Measurements from ENCODE around the gene PNKD. TPM values are rescaled to one million over a fixed set of nuclear protein-coding genes. Genes with fewer than 3 reads are reported as not detected.

The PNKD gene
- total and polyA plus RNA-seq, 2 donors from 2014 or later, result 90.6 to 244 TPM

GRCh38 chr2:218367415-218368149, 97.3 kb downstream of the PNKD start:
- no peaks in the 10 kb centered on the region for H3K36me3 ChIP-seq (ENCODE audit: control insufficient read depth in 2 of 3, insufficient read depth in 3 of 3, low read length in 3 of 3)
- peak overlapping the region; percentile 65 to 83 (median 75) for H3K4me3 ChIP-seq (ENCODE audit: low read length in 3 of 3)
- peaks cover 0 to 8% (median 0%) of the 10 kb centered on the region in 3 donors for H3K4me1 ChIP-seq (ENCODE audit: control insufficient read depth in 2 of 3, insufficient read depth in 2 of 3, low read depth in 1 of 3, low read length in 3 of 3)
- H3K9ac ChIP-seq (ENCODE audit: low read length in 3 of 3), result peak overlapping the region; percentile 50 to 99 (median 90)
- H3K27ac ChIP-seq (ENCODE audit: low read depth in 2 of 2, low read length in 2 of 2), result peak overlapping the region; percentile 98 to 99
- intact Hi-C loops (cut with DNase I), result no loop called here
- peak; percentile 15 for TF ChIP-seq CTCF (IDR thresholded peaks at IDR 0.05; ENCODE audit: borderline replicate concordance, extremely low read depth, insufficient read depth)
- peaks cover 0 to 6% (median 0%) of the 10 kb centered on the region in 3 donors for H3K9me3 ChIP-seq (ENCODE audit: control insufficient read depth in 2 of 3, insufficient read depth in 1 of 3, low read length in 3 of 3)
- DNase-seq (peak; percentile 89 to 97 (median 92)), FAIRE-seq (no peak)
- H3K27me3 ChIP-seq (ENCODE audit: control insufficient read depth, insufficient read depth, low read length), result no peaks in the 10 kb centered on the region

- Histone ChIP-seq H3K9me3 (ENCODE audit: control insufficient read depth in 2 of 3, insufficient read depth in 1 of 3, low read length in 3 of 3) (peaks cover 0 to 6% (median 0%) of the 10 kb centered on the region in 3 donors), H3K9ac (ENCODE audit: low read length in 3 of 3) (peak overlapping the region; percentile 50 to 99 (median 90)), H3K27ac (ENCODE audit: low read depth in 2 of 2, low read length in 2 of 2) (peak overlapping the region; percentile 98 to 99), H3K4me3 (ENCODE audit: low read length in 3 of 3) (peak overlapping the region; percentile 65 to 83 (median 75)), H3K36me3 (ENCODE audit: control insufficient read depth in 2 of 3, insufficient read depth in 3 of 3, low read length in 3 of 3) (no peaks in the 10 kb centered on the region), H3K4me1 (ENCODE audit: control insufficient read depth in 2 of 3, insufficient read depth in 2 of 3, low read depth in 1 of 3, low read length in 3 of 3) (peaks cover 0 to 8% (median 0%) of the 10 kb centered on the region in 3 donors), H3K27me3 (ENCODE audit: control insufficient read depth, insufficient read depth, low read length) (no peaks in the 10 kb centered on the region)
- intact Hi-C loops (cut with DNase I), result no loop called here
- TF ChIP-seq CTCF (IDR thresholded peaks at IDR 0.05; ENCODE audit: borderline replicate concordance, extremely low read depth, insufficient read depth), result no peak
- FAIRE-seq (no peak), DNase-seq (peak in 1 of 5 donors; percentile 73)
Measured at GRCh38 chr2:218368150-218368528, 97.8 kb downstream of the PNKD start.

- Histone ChIP-seq H3K36me3 (ENCODE audit: control insufficient read depth in 2 of 3, insufficient read depth in 3 of 3, low read length in 3 of 3) (no peaks in the 10 kb centered on the region), H3K9me3 (ENCODE audit: control insufficient read depth in 2 of 3, insufficient read depth in 1 of 3, low read length in 3 of 3) (peaks cover 0 to 6% (median 0%) of the 10 kb centered on the region in 3 donors), H3K27me3 (ENCODE audit: control insufficient read depth, insufficient read depth, low read length) (no peaks in the 10 kb centered on the region), H3K9ac (ENCODE audit: low read length in 3 of 3) (peak overlapping the region in 1 of 3 donors; percentile 65), H3K4me3 (ENCODE audit: low read length in 3 of 3) (peak overlapping the region in 1 of 3 donors; percentile 7), H3K4me1 (ENCODE audit: control insufficient read depth in 2 of 3, insufficient read depth in 2 of 3, low read depth in 1 of 3, low read length in 3 of 3) (peaks cover 0 to 8% (median 0%) of the 10 kb centered on the region in 3 donors), H3K27ac (ENCODE audit: low read depth in 2 of 2, low read length in 2 of 2) (peak overlapping the region in 1 of 2 donors; percentile 60)
- FAIRE-seq (no peak), DNase-seq (peak; percentile 44 to 77 (median 70))
- intact Hi-C loops (cut with DNase I), result no loop called here
- TF ChIP-seq CTCF (IDR thresholded peaks at IDR 0.05; ENCODE audit: borderline replicate concordance, extremely low read depth, insufficient read depth), result no peak
Measured at GRCh38 chr2:218368621-218369153, 98.4 kb downstream of the PNKD start.

Measured in kidney (tissue), 14 donors.